Lower leg skin (tissue), 3 donors: ENCODE data around the gene MYO10.

ENCODE experiments used
- POLR2A ChIP-seq, 2 donors: fragments of 450-650 bp; IDR thresholded peaks; one replicate each; pipeline ENCODE4 v1.6.1; 2016 to 2017; ENCODE audit warnings: antibody characterized with exemption in 2 of 2, mild to moderate bottlenecking in 1 of 2, moderate library complexity in 1 of 2
- TF ChIP-seq, protein P1 (sequence below), 3 donors: fragments of 450-650 bp; IDR thresholded peaks; one replicate each; pipeline ENCODE4 v1.5.1; 2016; ENCODE audit warnings: antibody characterized with exemption in 3 of 3, mild to moderate bottlenecking in 3 of 3, moderate library complexity in 2 of 3

DNA sequence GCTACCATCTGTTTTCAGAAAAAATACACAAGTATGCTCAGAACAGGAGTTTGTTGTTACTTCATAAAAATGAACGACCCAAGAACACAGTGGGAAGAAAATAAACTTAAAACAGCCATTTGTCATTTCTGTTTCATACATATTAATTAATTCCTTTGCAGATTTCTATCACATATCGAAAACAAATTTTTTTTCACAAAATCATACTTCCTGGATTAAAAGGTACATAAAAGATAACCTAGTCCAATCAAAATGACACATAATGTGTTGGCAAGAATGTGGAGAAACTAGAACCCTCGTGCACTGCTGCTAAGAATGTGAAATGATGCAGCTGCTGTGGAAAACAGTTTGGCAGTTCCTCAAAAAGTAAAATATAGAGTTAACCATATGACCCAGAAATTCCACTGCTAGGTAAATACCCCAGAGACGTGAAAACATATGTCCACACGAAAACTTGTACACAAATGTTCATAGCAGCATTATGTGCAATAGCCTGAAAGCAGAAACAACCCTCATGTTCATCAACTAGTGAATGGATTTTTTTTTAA lies 46.0 kb downstream of the MYO10 start:
- no peak for TF ChIP-seq POLR2A (IDR thresholded peaks at IDR 0.05)
- TF ChIP-seq, protein P1, sequence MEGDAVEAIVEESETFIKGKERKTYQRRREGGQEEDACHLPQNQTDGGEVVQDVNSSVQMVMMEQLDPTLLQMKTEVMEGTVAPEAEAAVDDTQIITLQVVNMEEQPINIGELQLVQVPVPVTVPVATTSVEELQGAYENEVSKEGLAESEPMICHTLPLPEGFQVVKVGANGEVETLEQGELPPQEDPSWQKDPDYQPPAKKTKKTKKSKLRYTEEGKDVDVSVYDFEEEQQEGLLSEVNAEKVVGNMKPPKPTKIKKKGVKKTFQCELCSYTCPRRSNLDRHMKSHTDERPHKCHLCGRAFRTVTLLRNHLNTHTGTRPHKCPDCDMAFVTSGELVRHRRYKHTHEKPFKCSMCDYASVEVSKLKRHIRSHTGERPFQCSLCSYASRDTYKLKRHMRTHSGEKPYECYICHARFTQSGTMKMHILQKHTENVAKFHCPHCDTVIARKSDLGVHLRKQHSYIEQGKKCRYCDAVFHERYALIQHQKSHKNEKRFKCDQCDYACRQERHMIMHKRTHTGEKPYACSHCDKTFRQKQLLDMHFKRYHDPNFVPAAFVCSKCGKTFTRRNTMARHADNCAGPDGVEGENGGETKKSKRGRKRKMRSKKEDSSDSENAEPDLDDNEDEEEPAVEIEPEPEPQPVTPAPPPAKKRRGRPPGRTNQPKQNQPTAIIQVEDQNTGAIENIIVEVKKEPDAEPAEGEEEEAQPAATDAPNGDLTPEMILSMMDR (IDR thresholded peaks at IDR 0.05), result no peak
